GM21723 (cell line): Measurements from ENCODE around the gene FAM110C.

Experiments used
- ATAC-seq: cut with Tn5 transposase; IDR thresholded peaks from one replicate; pipeline ENCODE4 v1.9.1; 2021; ENCODE audit warnings: mild to moderate bottlenecking, moderate library complexity; ENCODE audit not compliant: unreplicated experiment

FAM110C gene

GRCh38 chr2:10222-10875 lies 36.0 kb downstream of the FAM110C start:
- no peak for ATAC-seq
